8988T (cell line): ENCODE results near the gene HOXD1.

Experiments used
- DNase-seq: peaks from one replicate; pipeline ENCODE4 v3.0.0; 2011

HOXD1 gene

GRCh38 chr2:176187200-176187898, 1.1 kb upstream of the HOXD1 start:
- no peak for DNase-seq

GRCh38 chr2:176188774-176189680, 559 bp downstream of the HOXD1 start:
- no peak for DNase-seq

DNA sequence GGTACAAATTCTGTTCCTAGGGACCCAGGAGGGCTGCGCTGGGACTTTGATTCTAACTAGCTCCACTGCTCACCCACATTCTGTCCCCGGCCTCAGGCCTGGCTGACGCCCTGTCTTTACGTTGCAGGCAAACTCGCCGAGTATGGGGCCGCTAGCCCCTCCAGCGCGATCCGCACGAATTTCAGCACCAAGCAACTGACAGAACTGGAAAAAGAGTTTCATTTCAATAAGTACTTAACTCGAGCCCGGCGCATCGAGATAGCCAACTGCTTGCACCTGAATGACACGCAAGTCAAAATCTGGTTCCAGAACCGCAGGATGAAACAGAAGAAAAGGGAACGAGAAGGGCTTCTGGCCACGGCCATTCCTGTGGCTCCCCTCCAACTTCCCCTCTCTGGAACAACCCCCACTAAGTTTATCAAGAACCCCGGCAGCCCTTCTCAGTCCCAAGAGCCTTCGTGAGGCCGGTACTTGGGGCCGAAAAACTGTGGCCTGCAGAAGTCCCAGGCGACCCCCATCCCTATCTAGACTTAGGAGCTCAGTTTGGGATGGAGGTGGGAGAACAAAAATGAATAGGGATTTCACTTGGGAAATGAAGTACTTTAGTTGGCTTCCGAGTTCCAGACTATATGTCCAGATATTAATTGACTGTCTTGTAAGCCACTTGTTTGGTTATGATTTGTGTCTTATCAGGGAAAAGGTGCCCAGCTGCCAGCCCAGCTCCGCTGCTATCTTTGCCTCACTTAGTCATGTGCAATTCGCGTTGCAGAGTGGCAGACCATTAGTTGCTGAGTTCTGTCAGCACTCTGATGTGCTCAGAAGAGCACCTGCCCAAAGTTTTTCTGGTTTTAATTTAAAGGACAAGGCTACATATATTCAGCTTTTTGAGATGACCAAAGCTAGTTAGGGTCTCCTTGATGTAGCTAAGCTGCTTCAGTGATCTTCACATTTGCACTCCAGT, 1.5 kb downstream of the HOXD1 start:
- no peak for DNase-seq

- DNase-seq, result no peak
Measured at GRCh38 chr2:176192351-176192750, 3.9 kb downstream of the HOXD1 start.

DNA sequence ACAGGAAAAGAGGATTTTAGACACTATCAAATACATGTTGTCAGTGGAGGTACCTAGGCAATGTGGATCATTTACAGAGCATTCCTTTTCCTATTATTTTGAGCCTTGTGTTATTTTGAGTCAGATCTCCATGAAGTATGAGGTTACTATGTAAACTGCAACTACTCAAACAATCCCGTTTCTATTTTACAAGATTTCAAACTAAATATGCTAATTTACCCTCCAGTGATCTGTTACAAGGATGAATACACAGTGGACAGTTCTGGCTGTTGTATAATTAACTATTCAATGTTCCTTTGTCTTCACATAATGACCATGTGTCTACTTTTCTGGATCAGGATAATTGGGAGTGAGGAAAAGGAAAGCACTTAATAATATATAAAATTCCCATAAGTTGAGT, 4.6 kb downstream of the HOXD1 start:
- no peak for DNase-seq

- DNase-seq, result no peak
Measured at GRCh38 chr2:176199902-176200301, 11.4 kb downstream of the HOXD1 start.

- no peak for DNase-seq
Measured at GRCh38 chr2:176200971-176201370, 12.5 kb downstream of the HOXD1 start.

DNA sequence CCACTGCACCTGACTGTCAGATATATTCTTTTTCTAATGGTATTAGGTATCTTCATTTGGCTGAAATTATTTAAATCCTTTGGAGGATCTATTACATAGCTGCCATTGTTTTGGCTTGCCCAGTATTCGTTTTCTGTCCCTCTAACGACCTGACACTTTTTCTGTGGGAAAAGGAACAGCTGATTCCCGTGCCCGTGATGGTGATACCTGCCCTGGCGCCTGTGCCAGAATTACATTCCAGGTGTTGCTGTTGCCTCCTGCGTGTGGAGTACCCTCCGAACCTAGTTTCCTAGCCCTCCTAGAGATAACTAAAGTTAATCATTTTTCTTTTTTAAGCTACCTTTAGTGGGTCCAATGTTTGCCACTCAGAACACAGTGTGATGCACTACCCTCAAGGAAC, 14.0 kb downstream of the HOXD1 start:
- DNase-seq, result no peak

GRCh38 chr2:176205126-176205525, 16.7 kb downstream of the HOXD1 start:
- no peak for DNase-seq

DNA sequence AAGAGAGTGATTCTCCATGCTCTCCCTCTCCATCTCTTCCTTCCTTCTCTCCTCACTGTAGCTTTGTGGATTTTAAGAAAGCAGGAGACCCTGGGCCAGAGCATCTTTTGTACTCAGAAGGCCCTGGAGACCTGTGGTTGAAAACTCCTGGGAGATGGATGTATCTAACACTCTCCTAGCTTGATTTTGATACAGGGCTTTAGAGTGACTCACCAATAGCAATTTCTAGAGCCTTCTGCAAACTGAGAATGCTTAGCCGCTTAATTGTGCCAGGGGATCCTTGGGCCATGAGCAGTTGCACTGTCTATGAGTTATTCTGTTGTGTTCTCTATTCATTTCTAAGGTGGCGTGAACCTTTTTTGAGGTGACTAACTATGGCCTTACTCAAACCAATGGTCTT, 17.7 kb downstream of the HOXD1 start:
- no peak for DNase-seq

- no peak for DNase-seq
Measured at GRCh38 chr2:176206682-176207081, 18.2 kb downstream of the HOXD1 start.

DNA sequence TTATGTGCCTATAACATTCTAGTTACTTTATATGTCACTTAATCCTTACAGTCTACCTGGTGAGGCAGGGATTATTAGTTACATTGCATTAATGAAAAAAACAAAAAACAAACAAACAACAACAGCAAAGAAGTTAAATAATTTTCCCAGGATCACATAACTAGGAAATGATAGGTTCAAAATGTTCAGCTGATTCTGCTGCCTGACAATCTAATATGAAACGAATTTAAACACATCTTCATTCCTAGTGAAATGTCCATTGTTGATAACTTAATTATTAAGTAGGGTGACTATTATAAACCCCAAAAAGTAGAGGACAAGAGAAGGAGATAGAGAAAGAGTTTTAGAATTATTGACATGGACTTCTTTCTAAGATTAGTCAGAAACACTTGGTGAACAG, 22.6 kb downstream of the HOXD1 start:
- DNase-seq, result no peak

- DNase-seq, result no peak
Measured at GRCh38 chr2:176212276-176212675, 23.8 kb downstream of the HOXD1 start.

- no peak for DNase-seq
Measured at GRCh38 chr2:176213406-176213805, 24.9 kb downstream of the HOXD1 start.

GRCh38 chr2:176227874-176228273, 39.4 kb downstream of the HOXD1 start:
- DNase-seq, result no peak

DNA sequence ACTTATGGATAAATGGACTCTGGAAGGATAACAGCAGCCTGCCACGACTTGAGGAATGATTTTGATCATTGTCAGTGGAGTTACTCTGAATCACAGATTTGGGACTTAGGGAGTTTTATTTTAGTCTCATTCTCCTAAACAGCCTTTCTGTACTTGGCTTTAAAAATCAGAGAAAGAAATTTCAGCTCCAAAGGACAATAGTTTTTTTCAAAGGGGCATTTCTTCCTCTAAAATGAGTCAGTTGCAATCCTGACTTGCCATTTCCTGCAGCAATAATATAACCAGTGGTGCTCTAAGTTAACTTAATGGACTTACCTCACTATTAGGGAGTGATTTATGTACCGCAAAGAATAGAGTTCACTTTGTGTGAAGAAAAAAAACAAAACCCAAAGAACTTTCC, 45.7 kb downstream of the HOXD1 start:
- no peak for DNase-seq

- no peak for DNase-seq
Measured at GRCh38 chr2:176234940-176235339, 46.5 kb downstream of the HOXD1 start.

GRCh38 chr2:176237456-176237855, 49.0 kb downstream of the HOXD1 start:
- no peak for DNase-seq

DNA sequence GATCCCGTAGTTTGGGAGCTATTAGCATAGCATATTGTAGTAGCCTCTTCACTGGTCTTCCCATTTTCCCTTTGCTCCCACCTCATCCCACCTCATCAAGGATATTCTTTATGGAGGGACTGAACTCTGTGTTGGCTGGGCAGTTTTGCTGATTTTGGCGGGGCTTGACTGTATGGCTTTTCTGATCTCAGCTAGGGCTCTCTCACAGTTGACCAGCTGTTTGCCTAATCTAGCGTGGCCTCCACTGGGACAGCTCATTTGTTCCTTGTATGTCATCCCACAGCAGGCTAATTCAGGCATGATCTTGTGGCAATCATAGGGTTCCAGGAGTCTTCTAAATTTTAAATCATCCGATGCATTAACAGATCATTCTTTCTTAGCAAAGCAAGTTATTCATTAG, 50.6 kb downstream of the HOXD1 start:
- DNase-seq, result no peak

DNA sequence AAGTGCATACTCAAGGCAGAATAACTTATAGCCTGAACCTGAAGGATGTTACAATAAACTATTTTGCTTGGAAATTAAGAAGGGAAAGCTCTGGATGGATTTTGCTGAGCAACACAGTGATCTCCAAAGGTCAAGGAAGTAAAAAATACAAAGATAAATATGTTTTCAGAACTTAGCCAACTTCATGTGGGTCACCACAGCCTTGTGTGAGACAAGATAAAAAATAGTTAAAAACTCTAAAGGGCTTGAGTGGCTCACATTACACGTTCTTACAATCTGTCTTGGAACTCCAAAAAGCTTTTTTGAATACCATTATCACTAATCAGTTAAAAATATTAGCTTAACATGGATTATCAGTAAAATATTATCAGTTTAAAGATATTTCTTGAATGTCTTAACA, 51.8 kb downstream of the HOXD1 start:
- no peak for DNase-seq
